GM10248 (cell line): ENCODE data around the gene CUX1.
"Not testable (repeated sequence)": the region's sequence is repeated elsewhere in the genome, so short reads cannot be mapped to it uniquely, and the experiment has no call there.

Source experiments
- CTCF ChIA-PET: fragments of 300-600 bp; sonication (Branson Sonifier 250); formaldehyde crosslinking; extraction: SDS; loops from one replicate; lab custom pipeline; 2021; ENCODE audit warnings: antibody characterized with exemption; lab: Yijun Ruan, JAX
- POLR2A ChIA-PET: fragments of 350-650 bp; sonication (Branson Sonifier 250); formaldehyde crosslinking; extraction: SDS; loops from one replicate; lab custom pipeline; 2020; ENCODE audit warnings: antibody characterized with exemption; lab: Yijun Ruan, JAX
- DNase-seq: peaks from one replicate; pipeline ENCODE4 v3.0.0; 2012; ENCODE audit errors: extremely low spot score
- CTCF ChIP-seq: IDR thresholded peaks from 2 replicates; pipeline ENCODE4 v1.5.1; 2012; ENCODE audit warnings: mild to moderate bottlenecking, low read depth; ENCODE audit errors: extremely low read depth, missing control alignments, control extremely low read depth

The CUX1 gene

GRCh38 chr7:102320601-102321350 lies 503.4 kb downstream of the CUX1 start:
- POLR2A ChIA-PET: interaction anchor here (0.6 kb wide), 1 partner anchor 16 kb away, joined by 3 read pairs; no protein-coding TSS in a partner anchor
- TF ChIP-seq CTCF: no peak
- no peak for DNase-seq
- CTCF ChIA-PET: no interaction called here

- CTCF ChIA-PET: no interaction called here
These were observed 504.1 kb downstream of the CUX1 start for GRCh38 chr7:102321351-102322201.

GRCh38 chr7:102322202-102322715 lies 504.8 kb downstream of the CUX1 start:
- DNase-seq: no peak
- POLR2A ChIA-PET: no interaction called here
- TF ChIP-seq CTCF: no peak
- CTCF ChIA-PET: no interaction called here

More at GRCh38 chr7:102321351-102322201, 504.1 kb downstream of the CUX1 start:
- POLR2A ChIA-PET: interaction anchor here (0.6 kb wide), 1 partner anchor 15 kb away, joined by 3 read pairs; no protein-coding TSS in a partner anchor
- DNase-seq: peak; percentile 48
- TF ChIP-seq CTCF: no peak

- ChIA-PET POLR2A (no interaction called here), CTCF (no interaction called here)
- no peak for TF ChIP-seq CTCF
- DNase-seq: no peak
These were observed 506.4 kb downstream of the CUX1 start for GRCh38 chr7:102323914-102324195.

- CTCF ChIA-PET, POLR2A ChIA-PET, DNase-seq: not testable (repeated sequence)
These were observed 507.7 kb downstream of the CUX1 start for GRCh38 chr7:102325106-102325505.

- ChIA-PET POLR2A (no interaction called here), CTCF (no interaction called here)
- DNase-seq: no peak
- no peak for TF ChIP-seq CTCF
These were observed 508.9 kb downstream of the CUX1 start for GRCh38 chr7:102326157-102326889.

GRCh38 chr7:102327183-102327582 lies 509.8 kb downstream of the CUX1 start:
- CTCF ChIA-PET, POLR2A ChIA-PET, DNase-seq: not testable (repeated sequence)

- POLR2A ChIA-PET, CTCF ChIA-PET, DNase-seq: not testable (repeated sequence)
These were observed 511.4 kb downstream of the CUX1 start for GRCh38 chr7:102328863-102329262.

GRCh38 chr7:102329366-102329765 lies 511.9 kb downstream of the CUX1 start:
- POLR2A ChIA-PET, DNase-seq, CTCF ChIA-PET: not testable (repeated sequence)

- DNase-seq, POLR2A ChIA-PET: not testable (repeated sequence)
- CTCF ChIA-PET: interaction anchor here (0.8 to 1.0 kb wide), 2 partner anchors 18 to 51 kb away, joined by 3 to 4 read pairs; no protein-coding TSS in a partner anchor
These were observed 513.4 kb downstream of the CUX1 start for GRCh38 chr7:102330666-102331460.
